NCI-H226 (cell line): ENCODE data around the gene GPR25.

Experiments
- DNase-seq: peaks from one replicate; pipeline ENCODE4 v3.0.0-alpha.2; 2015

The GPR25 gene, protein sequence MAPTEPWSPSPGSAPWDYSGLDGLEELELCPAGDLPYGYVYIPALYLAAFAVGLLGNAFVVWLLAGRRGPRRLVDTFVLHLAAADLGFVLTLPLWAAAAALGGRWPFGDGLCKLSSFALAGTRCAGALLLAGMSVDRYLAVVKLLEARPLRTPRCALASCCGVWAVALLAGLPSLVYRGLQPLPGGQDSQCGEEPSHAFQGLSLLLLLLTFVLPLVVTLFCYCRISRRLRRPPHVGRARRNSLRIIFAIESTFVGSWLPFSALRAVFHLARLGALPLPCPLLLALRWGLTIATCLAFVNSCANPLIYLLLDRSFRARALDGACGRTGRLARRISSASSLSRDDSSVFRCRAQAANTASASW

DNA sequence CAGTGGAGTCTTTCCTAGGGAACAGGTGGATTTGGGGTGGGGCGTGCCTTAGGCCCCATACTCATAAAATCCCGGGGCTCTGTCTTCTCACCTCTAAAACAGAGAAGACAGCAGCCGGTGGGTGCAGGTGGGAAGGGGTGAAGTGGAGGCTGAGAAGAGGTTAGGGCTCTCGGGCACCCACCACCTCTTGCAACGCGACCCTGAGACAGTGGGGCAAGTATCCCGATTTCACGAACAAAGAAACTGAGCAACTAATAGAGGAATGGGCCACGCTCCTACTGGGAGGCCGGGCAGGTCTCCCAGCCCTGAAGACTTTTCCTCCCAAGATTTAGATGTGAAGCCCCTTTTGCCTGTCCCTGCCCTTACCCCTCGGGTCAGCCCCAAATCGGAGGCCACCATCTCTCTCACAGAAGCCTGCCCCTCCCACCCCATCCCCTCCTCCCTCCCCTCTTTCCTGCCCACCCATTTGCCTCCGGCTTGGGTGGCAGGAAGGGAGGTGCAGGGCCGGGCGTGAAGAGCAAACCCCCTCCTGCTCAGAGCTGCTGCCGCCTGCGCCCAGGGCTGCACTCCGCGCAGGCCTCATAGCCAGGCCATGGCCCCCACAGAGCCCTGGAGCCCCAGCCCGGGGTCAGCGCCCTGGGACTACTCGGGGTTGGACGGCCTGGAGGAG lies at the start of gene GPR25:
Gene GPR25, plus strand, starts transcription at position 536 of the 670 bp plus-strand sequence. Its CDS starts 57 bp downstream, at position 593.
- no peak for DNase-seq

GRCh38 chr1:200831091-200831490 lies 41.7 kb upstream of the GPR25 start:
- DNase-seq = no peak

DNA sequence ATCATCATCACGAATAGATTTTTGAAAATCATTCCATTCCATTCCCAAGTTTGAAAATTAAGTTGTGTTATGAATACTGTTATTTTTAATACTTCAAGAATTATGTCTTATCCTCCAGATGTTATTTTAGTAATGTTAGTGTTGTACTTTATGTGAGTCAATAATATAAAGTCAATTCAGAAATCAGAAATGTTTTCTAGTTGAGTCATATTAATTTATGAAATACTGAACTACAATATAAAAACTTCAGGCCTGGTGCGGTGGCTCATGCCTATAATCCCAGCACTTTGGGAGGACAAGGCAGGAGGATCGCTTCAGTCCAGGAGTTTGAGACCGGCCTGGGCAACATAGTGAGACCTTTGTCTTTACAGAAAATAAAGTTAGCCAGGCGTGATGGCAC lies 38.4 kb upstream of the GPR25 start:
- DNase-seq = no peak

- no peak for DNase-seq
These were observed 36.6 kb upstream of the GPR25 start for GRCh38 chr1:200836213-200836612.

- no peak for DNase-seq
These were observed 34.7 kb upstream of the GPR25 start for GRCh38 chr1:200837931-200838571.

GRCh38 chr1:200838676-200839445 lies 33.9 kb upstream of the GPR25 start:
- DNase-seq = peak; percentile 80

- DNase-seq = no peak
These were observed 27.4 kb upstream of the GPR25 start for GRCh38 chr1:200845360-200845759.

GRCh38 chr1:200846398-200846797 lies 26.4 kb upstream of the GPR25 start:
- no peak for DNase-seq

GRCh38 chr1:200849430-200849829 lies 23.4 kb upstream of the GPR25 start:
- no peak for DNase-seq

GRCh38 chr1:200850554-200850953 lies 22.2 kb upstream of the GPR25 start:
- no peak for DNase-seq

DNA sequence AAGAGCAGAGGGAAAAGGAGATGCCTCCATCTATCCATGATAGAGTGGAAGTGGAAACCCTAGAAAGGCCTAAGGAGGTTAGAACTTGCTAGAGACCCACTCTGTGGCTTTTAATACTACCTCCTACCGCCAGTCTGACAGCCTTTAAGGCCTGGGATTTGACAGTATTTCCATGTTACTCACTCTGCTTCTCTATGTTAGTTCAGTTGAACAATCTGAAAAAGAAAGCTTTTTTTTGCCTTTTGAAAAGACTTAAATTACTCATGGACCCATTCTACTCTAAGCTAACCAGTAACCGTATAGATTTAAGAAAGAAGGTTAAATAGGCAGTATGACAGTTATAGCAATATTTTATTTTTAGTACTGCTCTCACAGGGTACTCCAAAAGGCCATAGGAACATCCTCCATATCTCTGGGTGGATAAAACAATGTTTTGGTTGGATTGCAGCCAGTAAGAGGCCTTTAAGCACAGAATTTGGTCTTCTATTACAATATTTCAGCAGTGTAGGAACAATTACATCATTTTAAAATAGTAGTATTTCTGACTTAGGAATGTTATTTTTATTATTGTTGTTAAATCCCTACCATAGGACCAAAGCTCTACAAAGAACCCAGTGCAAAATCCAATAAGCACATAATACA lies 15.9 kb upstream of the GPR25 start:
- DNase-seq = peak; percentile 9

GRCh38 chr1:200857804-200858203 lies 15.0 kb upstream of the GPR25 start:
- no peak for DNase-seq

GRCh38 chr1:200861937-200862647 lies 10.7 kb upstream of the GPR25 start:
- DNase-seq = no peak

DNA sequence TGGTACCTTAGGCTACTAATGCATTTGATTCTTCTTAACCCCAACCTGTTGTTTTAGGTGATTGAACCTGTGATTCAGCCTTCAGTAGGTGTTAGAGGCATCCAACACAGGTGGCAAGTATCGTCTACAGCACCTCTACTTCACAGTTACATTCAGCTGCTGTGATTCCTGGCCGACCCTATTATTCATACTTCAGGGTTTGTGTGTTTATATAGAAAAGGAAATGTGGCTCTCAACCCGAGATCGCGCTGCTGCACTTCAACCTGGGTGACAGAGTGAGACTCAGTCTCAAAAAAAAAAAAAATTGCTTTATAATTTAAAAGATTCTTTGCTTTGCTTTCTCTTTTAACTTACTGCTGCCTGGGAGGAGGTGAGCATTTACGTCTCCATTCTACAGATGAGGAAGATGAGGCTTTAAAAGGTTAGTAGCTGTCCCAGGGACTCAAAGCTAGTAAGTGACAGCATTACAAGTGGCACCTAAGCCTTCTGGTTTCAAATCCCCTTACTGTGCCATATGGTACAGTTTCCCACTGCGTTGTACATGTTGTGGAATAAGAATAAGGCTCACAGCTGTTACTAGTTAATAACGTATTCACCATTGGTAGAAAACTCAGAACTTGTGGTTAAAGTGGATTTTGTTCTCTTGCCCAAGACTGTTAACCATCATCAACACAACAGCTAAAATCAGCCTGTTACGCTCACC lies 9.9 kb upstream of the GPR25 start:
- DNase-seq = no peak

- no peak for DNase-seq
These were observed 6.7 kb upstream of the GPR25 start for GRCh38 chr1:200866116-200866515.

DNA sequence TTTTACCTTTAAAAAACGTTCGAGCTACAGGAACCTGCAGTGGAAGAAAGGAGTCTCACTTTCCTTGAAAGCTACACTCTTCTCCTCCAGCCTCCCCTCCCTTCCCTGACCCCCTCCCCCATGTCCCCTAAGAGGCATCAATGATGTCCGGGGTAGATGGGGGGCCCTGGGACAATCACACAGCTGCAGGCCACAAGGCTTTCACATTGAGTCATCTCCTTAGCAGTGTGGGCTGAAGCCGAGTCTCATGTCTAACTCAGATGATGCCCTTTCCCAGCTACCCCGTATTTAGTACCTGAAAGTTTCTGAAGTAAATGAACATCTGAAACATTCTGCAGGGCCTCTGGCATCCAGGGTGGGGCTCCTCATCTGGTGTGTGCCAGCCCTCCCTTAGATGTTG lies 6.3 kb upstream of the GPR25 start:
- no peak for DNase-seq

- no peak for DNase-seq
These were observed 5.6 kb upstream of the GPR25 start for GRCh38 chr1:200867018-200867811.

GRCh38 chr1:200869376-200869752 lies 3.4 kb upstream of the GPR25 start:
- DNase-seq = no peak

GRCh38 chr1:200869753-200870391 lies 2.9 kb upstream of the GPR25 start:
- DNase-seq = no peak

GRCh38 chr1:200873116-200873670 lies 412 bp downstream of the GPR25 start:
- no peak for DNase-seq
